ENCODE data around the gene THBD.

Gene THBD

GRCh38 chr20:23059846-23060245 lies 10.4 kb upstream of the THBD start:
- DNase-seq = no peak

- DNase-seq = no peak
Measured at GRCh38 chr20:23059001-23059400, 9.5 kb upstream of the THBD start.

GRCh38 chr20:23058240-23058639 lies 8.8 kb upstream of the THBD start:
- DNase-seq = no peak

- no peak for DNase-seq
Measured at GRCh38 chr20:23052904-23053303, 3.4 kb upstream of the THBD start.

- no peak for DNase-seq
Measured at GRCh38 chr20:23050847-23051627, 1.6 kb upstream of the THBD start.

GRCh38 chr20:23050076-23050838 lies 785 bp upstream of the THBD start:
- no peak for DNase-seq

GRCh38 chr20:23048283-23049200 lies 930 bp downstream of the THBD start:
- no peak for DNase-seq

GRCh38 chr20:23047738-23048214 lies 1.7 kb downstream of the THBD start:
- DNase-seq = no peak

GRCh38 chr20:23047001-23047737 lies 2.3 kb downstream of the THBD start:
- DNase-seq = peak; percentile 60

- DNase-seq = no peak
Measured at GRCh38 chr20:23046431-23046830, 3.0 kb downstream of the THBD start.

GRCh38 chr20:23043376-23043775 lies 6.1 kb downstream of the THBD start:
- DNase-seq = no peak

GRCh38 chr20:23042270-23042669 lies 7.2 kb downstream of the THBD start:
- DNase-seq = no peak

- DNase-seq = no peak
Measured at GRCh38 chr20:23039885-23040508, 9.5 kb downstream of the THBD start.

GRCh38 chr20:23039136-23039875 lies 10.2 kb downstream of the THBD start:
- no peak for DNase-seq

GRCh38 chr20:23037017-23037481 lies 12.4 kb downstream of the THBD start:
- DNase-seq = no peak

- DNase-seq = no peak
Measured at GRCh38 chr20:23036371-23036770, 13.1 kb downstream of the THBD start.

GRCh38 chr20:23035731-23036130 lies 13.7 kb downstream of the THBD start:
- no peak for DNase-seq

GRCh38 chr20:23034721-23035671 lies 14.5 kb downstream of the THBD start, which contains the start of gene SSTR4:
SSTR4 (plus strand) TSS chr20:23035312; CDS start chr20:23035484, 172 bp downstream.
- DNase-seq = no peak

- DNase-seq = no peak
Measured at GRCh38 chr20:23033918-23034317, 15.6 kb downstream of the THBD start.

- no peak for DNase-seq
Measured at GRCh38 chr20:23032750-23033078, 16.8 kb downstream of the THBD start.

Data from NCI-H1417 treated with DMSO at 0.1 percent for 48 hours (cell line).